Right ventricle myocardium inferior (tissue), 1 donor: ENCODE results near the gene ZFP69B. TPM values are rescaled to one million over a fixed set of nuclear protein-coding genes. Genes with fewer than 3 reads are reported as not detected.
A peak's percentile ranks its signal among the peaks of the same experiment; 100 is the strongest.
"Not testable (repeated sequence)": the region's sequence is repeated elsewhere in the genome, so short reads cannot be mapped to it uniquely, and the experiment has no call there.

Source experiments
- ATAC-seq: fragments of 200-7000 bp; cut with Tn5 transposase; one replicate; pipeline ENCODE4 v1.9.1; 2020; ENCODE audit warnings: mild to moderate bottlenecking, moderate library complexity
- DNase-seq: peaks from one replicate; pipeline ENCODE4 v3.0.0; 2021; ENCODE audit errors: missing footprints
- intact Hi-C: fragments of 100-400 bp; cut with DNase I; formaldehyde crosslinking; loops from one replicate; pipeline ENCODE4 v1.11.0; 2022
- total RNA-seq: library from RNA; stranded (reverse); fragmentation: NEBNext Ultra II Directional; extraction: Animal tissue kit (Norgen Biotek cat#: 25700); gene quantifications from one replicate; pipeline ENCODE4 v1.2.1, GENCODE V29; 2021
- donor health status: DM: no; HTN: yes; CAD: no; lungs with severe emphysema.

Gene ZFP69B
- total RNA-seq, 1 donor from 2014 or later = 1.2 TPM

GRCh38 chr1:40431385-40431784 lies 18.9 kb upstream of the ZFP69B start:
- DNase-seq (no peak), ATAC-seq (no peak)
- intact Hi-C loops = no loop called here

GRCh38 chr1:40432644-40433390 lies 17.5 kb upstream of the ZFP69B start:
- no peak for ATAC-seq
- intact Hi-C loops = no loop called here
- no peak for DNase-seq

GRCh38 chr1:40435471-40435870 lies 14.8 kb upstream of the ZFP69B start:
- DNase-seq (no peak), ATAC-seq (no peak)
- intact Hi-C loops = no loop called here

- DNase-seq = no peak
- no peak for ATAC-seq
- intact Hi-C loops = no loop called here
These were observed 14.4 kb upstream of the ZFP69B start for GRCh38 chr1:40435876-40436275.

GRCh38 chr1:40438391-40439015 lies 11.8 kb upstream of the ZFP69B start:
- intact Hi-C loops = no loop called here
- DNase-seq = no peak
- ATAC-seq = no peak

GRCh38 chr1:40439247-40439646 lies 11.0 kb upstream of the ZFP69B start:
- intact Hi-C loops = no loop called here
- ATAC-seq (no peak), DNase-seq (no peak)

GRCh38 chr1:40450495-40451237 lies 390 bp downstream of the ZFP69B start:
- ATAC-seq (no peak), DNase-seq (no peak)
- intact Hi-C loops = no loop called here

- DNase-seq = no peak
- ATAC-seq = no peak
- intact Hi-C loops = no loop called here
These were observed 936 bp downstream of the ZFP69B start for GRCh38 chr1:40451238-40451585.

GRCh38 chr1:40454873-40455272 lies 4.6 kb downstream of the ZFP69B start:
- ATAC-seq = no peak
- no peak for DNase-seq
- intact Hi-C loops = no loop called here

- no peak for DNase-seq
- intact Hi-C loops = no loop called here
- ATAC-seq = no peak
These were observed 12.8 kb downstream of the ZFP69B start for GRCh38 chr1:40462956-40463590.

- intact Hi-C loops = no loop called here
- no peak for DNase-seq
- ATAC-seq = no peak
These were observed 19.1 kb downstream of the ZFP69B start for GRCh38 chr1:40469327-40469726.

- intact Hi-C loops = no loop called here
- ATAC-seq (no peak), DNase-seq (no peak)
These were observed 25.0 kb downstream of the ZFP69B start for GRCh38 chr1:40475268-40475667.

GRCh38 chr1:40476924-40477677 lies 26.8 kb downstream of the ZFP69B start, which contains the start of gene ZFP69:
TSS of gene ZFP69 (plus strand) at chr1:40477290. CDS start at chr1:40479362, 2,072 bp downstream.
- intact Hi-C loops = no loop called here
- DNase-seq (peak; percentile 91), ATAC-seq (peak; percentile 95)

- DNase-seq (peak; percentile 67), ATAC-seq (peak; percentile 38)
- intact Hi-C loops = no loop called here
These were observed 27.4 kb downstream of the ZFP69B start for GRCh38 chr1:40477678-40478053.

- DNase-seq (no peak), ATAC-seq (no peak)
- intact Hi-C loops = no loop called here
These were observed 28.0 kb downstream of the ZFP69B start for GRCh38 chr1:40478276-40478675.

- intact Hi-C loops = no loop called here
- ATAC-seq = no peak
These were observed 28.9 kb downstream of the ZFP69B start for GRCh38 chr1:40479156-40479555.

GRCh38 chr1:40495315-40495903 lies 45.1 kb downstream of the ZFP69B start:
- no peak for DNase-seq
- intact Hi-C loops = no loop called here
- ATAC-seq = no peak

More at GRCh38 chr1:40479156-40479555, 28.9 kb downstream of the ZFP69B start:
- no peak for DNase-seq

GRCh38 chr1:40502651-40503050 lies 52.4 kb downstream of the ZFP69B start:
- ATAC-seq, DNase-seq, intact Hi-C loops: not testable (repeated sequence)
